Transverse colon (tissue), 4 donors: Measurements from ENCODE around the gene SPOCK3. TPM values are rescaled to one million over a fixed set of nuclear protein-coding genes. Genes with fewer than 3 reads are reported as not detected.

Experiments
- DNase-seq: peaks from one replicate; pipeline ENCODE4 v3.0.0-alpha.2; 2019
- H3K27ac ChIP-seq, 4 donors: fragments of 200-600 bp; sonication (generic); 2 replicates each; pipeline ENCODE4 v1.5.1; 2016 to 2018; ENCODE audit warnings: inconsistent platforms in 4 of 4
- H3K27me3 ChIP-seq: fragments of 200-600 bp; sonication (generic); 2 replicates; pipeline ENCODE4 v1.5.1; 2017; ENCODE audit warnings: inconsistent platforms
- H3K36me3 ChIP-seq, 4 donors: fragments of 200-600 bp; sonication (generic); 2 replicates each; pipeline ENCODE4 v1.5.1; 2017 to 2019; ENCODE audit warnings: inconsistent platforms in 4 of 4
- H3K4me1 ChIP-seq, 4 donors: fragments of 200-600 bp; sonication (generic); 2 replicates each; pipeline ENCODE4 v1.5.1; 2017 to 2020; ENCODE audit warnings: inconsistent platforms in 4 of 4
- H3K4me3 ChIP-seq, 4 donors: fragments of 200-600 bp; sonication (generic); 1 replicate in 1 of 4; 2 replicates in 3 of 4; pipeline versions ENCODE4 v1.5.1 to v1.6.1; 2017 to 2019; ENCODE audit warnings: inconsistent platforms in 4 of 4
- H3K9me3 ChIP-seq, 2 donors: fragments of 200-600 bp; sonication (generic); 2 replicates each; pipeline ENCODE4 v1.5.1; 2017 to 2019; ENCODE audit warnings: inconsistent platforms in 2 of 2
- CTCF ChIP-seq, 5 experiments: fragments of 200-600 bp in 3 of 5; fragments of 450-650 bp in 2 of 5; sonication (generic) in 3 of 5; IDR thresholded peaks; 1 replicate in 2 of 5; 2 replicates in 3 of 5; pipeline ENCODE4 v1.5.1; 2016 to 2017; ENCODE audit warnings: antibody characterized with exemption in 5 of 5, inconsistent platforms in 3 of 5, mild to moderate bottlenecking in 2 of 5, moderate library complexity in 1 of 5
- EP300 ChIP-seq: sonication (generic); formaldehyde crosslinking; IDR thresholded peaks from one replicate; pipeline ENCODE4 v1.6.1; 2017; ENCODE audit warnings: antibody characterized with exemption, low read depth
- POLR2A ChIP-seq: fragments of 450-650 bp; IDR thresholded peaks from one replicate; pipeline ENCODE4 v1.6.1; 2016; ENCODE audit warnings: antibody characterized with exemption, mild to moderate bottlenecking, moderate library complexity
- POLR2AphosphoS5 ChIP-seq, 3 donors: sonication (generic); formaldehyde crosslinking; IDR thresholded peaks; one replicate each; pipeline ENCODE4 v1.6.1; 2016; ENCODE audit warnings: antibody characterized with exemption in 3 of 3
- WGBS, 2 donors: methylation state at CpG; one replicate each; pipeline ENCODE4 v1.1.5; 2018; ENCODE audit warnings: low coverage in 1 of 2; 5-methylcytosine and 5-hydroxymethylcytosine counted together
- in situ Hi-C, 4 donors: fragments of 200-750 bp; cut with MboI; loops; one replicate each; pipeline versions ENCODE4 v1.15.0 to v1.15.1; 2017; ENCODE audit warnings: low sequenced_read_pairs in 3 of 4, low pct_ligation_motif_present in 1 of 4, low pct_unique_long_range_greater_than_20kb in 1 of 4
- intact Hi-C: fragments of 100-400 bp; cut with DNase I; formaldehyde crosslinking; loops from one replicate; pipeline ENCODE4 v1.15.1; 2023; ENCODE audit warnings: low total_unique reads
- total RNA-seq, 4 donors: library from RNA; depleted of rRNA; stranded (reverse); fragments of >200 nt; gene quantifications; one replicate each; pipeline ENCODE4 v1.1.0, GENCODE V29; 2016

The SPOCK3 gene
- total RNA-seq, 4 donors from 2014 or later, result 0.27 to 0.64 TPM; not detected in 2

- DNase-seq, result no peak
- intact Hi-C loops, result no loop called here
- in situ Hi-C loops, result no loop called here
These were observed 320.4 kb downstream of the SPOCK3 start for GRCh38 chr4:166913926-166914325.

GRCh38 chr4:166903408-166903807, 330.9 kb downstream of the SPOCK3 start:
- WGBS, 2 donors, result 82 to 83% methylated on average over 5 of the region's 5 CpGs
- no peak for TF ChIP-seq CTCF (IDR thresholded peaks at IDR 0.05)
- no peak for TF ChIP-seq POLR2A
- TF ChIP-seq EP300, result no peak
- no peak for TF ChIP-seq POLR2AphosphoS5 (IDR thresholded peaks at IDR 0.05)
- no peaks in the 10 kb centered on the region for H3K9me3 ChIP-seq
- no peak overlapping the region for H3K27ac ChIP-seq
- in situ Hi-C loops, result no loop called here
- no peak overlapping the region for H3K4me3 ChIP-seq
- no peak for DNase-seq
- no peaks in the 10 kb centered on the region for H3K27me3 ChIP-seq
- no peaks in the 10 kb centered on the region for H3K4me1 ChIP-seq
- no peaks in the 10 kb centered on the region for H3K36me3 ChIP-seq
- intact Hi-C loops, result no loop called here

More at GRCh38 chr4:166913926-166914325, 320.4 kb downstream of the SPOCK3 start:
- TF ChIP-seq CTCF (IDR thresholded peaks at IDR 0.05), result no peak
- TF ChIP-seq EP300, result no peak
- TF ChIP-seq POLR2AphosphoS5 (IDR thresholded peaks at IDR 0.05), result no peak
- TF ChIP-seq POLR2A, result no peak
- no peak overlapping the region for H3K4me3 ChIP-seq
- 58 to 59% methylated on average over 4 of the region's 4 CpGs for WGBS, 2 donors
- no peaks in the 10 kb centered on the region for H3K36me3 ChIP-seq
- H3K27ac ChIP-seq, result no peak overlapping the region
- no peaks in the 10 kb centered on the region for H3K9me3 ChIP-seq
- no peaks in the 10 kb centered on the region for H3K4me1 ChIP-seq
- no peaks in the 10 kb centered on the region for H3K27me3 ChIP-seq

DNA sequence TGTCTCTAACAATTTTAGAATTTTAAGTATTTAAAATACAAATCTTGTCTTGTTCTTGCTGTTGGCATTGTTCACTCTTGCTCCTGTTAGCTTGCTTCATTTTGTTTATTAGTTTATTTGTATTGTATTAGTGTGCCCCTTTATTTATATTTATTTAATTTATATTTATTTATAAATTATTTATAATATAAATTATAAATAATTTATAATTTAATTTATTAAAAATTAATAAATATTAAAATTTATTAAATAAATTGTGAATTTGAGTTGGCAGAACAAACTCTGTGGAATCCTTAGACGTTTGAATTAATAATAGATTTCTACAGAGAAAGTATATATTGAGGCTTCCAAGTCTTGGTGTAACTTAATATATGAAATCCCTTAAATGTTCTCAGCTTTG, 331.4 kb downstream of the SPOCK3 start:
- no peaks in the 10 kb centered on the region for H3K9me3 ChIP-seq
- no peak for TF ChIP-seq CTCF (IDR thresholded peaks at IDR 0.05)
- TF ChIP-seq POLR2A, result no peak
- no peak for TF ChIP-seq EP300
- TF ChIP-seq POLR2AphosphoS5 (IDR thresholded peaks at IDR 0.05), result no peak
- WGBS, 2 donors, result 47 to 48% methylated on average over 1 of the region's 1 CpG
- no peaks in the 10 kb centered on the region for H3K36me3 ChIP-seq
- intact Hi-C loops (no loop called here), in situ Hi-C loops (no loop called here)
- H3K27ac ChIP-seq, result no peak overlapping the region
- no peak for DNase-seq
- no peaks in the 10 kb centered on the region for H3K4me1 ChIP-seq
- no peak overlapping the region for H3K4me3 ChIP-seq
- no peaks in the 10 kb centered on the region for H3K27me3 ChIP-seq

DNA sequence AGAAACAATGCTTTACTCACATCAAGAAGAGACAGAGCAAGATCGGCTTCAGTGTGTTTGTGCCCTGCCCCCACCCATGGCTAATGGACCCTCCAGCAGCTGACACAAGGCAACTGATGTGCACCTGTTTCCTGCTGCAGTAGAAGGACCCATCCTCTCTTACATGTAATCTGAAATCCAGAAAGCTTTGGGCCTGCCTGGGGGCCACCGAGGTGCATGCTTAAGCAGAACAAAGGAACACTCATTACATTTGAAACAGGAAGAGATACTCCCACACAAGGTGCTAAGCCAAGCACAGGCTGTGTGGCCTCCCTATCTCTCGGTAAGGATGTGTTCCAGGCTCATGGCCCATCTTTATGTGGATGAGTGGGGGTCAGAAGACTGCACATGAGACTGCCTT, 338.0 kb downstream of the SPOCK3 start:
- no peaks in the 10 kb centered on the region for H3K36me3 ChIP-seq
- no peaks in the 10 kb centered on the region for H3K27me3 ChIP-seq
- intact Hi-C loops (no loop called here), in situ Hi-C loops (no loop called here)
- H3K9me3 ChIP-seq, result no peaks in the 10 kb centered on the region
- TF ChIP-seq POLR2AphosphoS5 (IDR thresholded peaks at IDR 0.05), result no peak
- no peak for TF ChIP-seq CTCF (IDR thresholded peaks at IDR 0.05)
- no peak for TF ChIP-seq EP300
- no peak for TF ChIP-seq POLR2A
- DNase-seq, result no peak
- no peak overlapping the region for H3K27ac ChIP-seq
- WGBS, 2 donors, result 75% methylated on average over 3 of the region's 3 CpGs; no CpG with 5 or more reads in 1 of the 2 donors
- no peaks in the 10 kb centered on the region for H3K4me1 ChIP-seq
- H3K4me3 ChIP-seq, result no peak overlapping the region
